Measurements from ENCODE around the gene KCNA10. TPM values are rescaled to one million over a fixed set of nuclear protein-coding genes. Genes with fewer than 3 reads are reported as not detected.

The KCNA10 gene
- total RNA-seq, 1 experiment from 2014 or later = not detected

DNA sequence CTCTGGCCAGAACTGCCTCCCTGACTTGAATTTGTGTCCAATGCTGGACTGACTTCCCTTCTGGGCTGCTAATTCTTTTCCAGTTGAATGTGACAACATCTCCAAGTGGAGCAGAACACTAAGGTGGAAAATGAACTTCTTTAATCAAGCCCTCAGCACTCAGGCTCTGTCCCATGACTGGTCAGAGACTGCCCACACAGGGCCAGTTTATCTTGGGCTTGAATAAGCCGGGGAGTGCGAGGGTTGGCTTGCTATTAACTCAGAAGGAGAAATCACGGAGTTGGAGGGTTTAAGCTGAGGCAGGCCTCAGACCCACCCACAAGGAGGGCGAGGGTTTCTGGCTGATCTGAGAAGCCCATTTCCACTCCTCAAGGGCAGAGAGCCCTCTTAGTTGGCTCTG lies 12.4 kb downstream of the KCNA10 start:
- Histone ChIP-seq H3K9me3 (ENCODE audit: control insufficient read depth in 1 of 2, insufficient read depth in 1 of 2, low read depth in 1 of 2, low read length in 2 of 2) (no peaks in the 10 kb centered on the region), H3K27ac (ENCODE audit: low read depth, low read length) (no peak overlapping the region), H3K4me1 (ENCODE audit: control insufficient read depth in 1 of 2, insufficient read depth in 2 of 2, low read length in 2 of 2) (peaks cover 0 to 6% of the 10 kb centered on the region in 2 experiments; a peak in 2 of 4 replicates), H4K20me1 (ENCODE audit: insufficient read depth) (no peaks in the 10 kb centered on the region), H3K9me2 (ENCODE audit: insufficient read depth) (no peaks in the 10 kb centered on the region), H3K79me2 (ENCODE audit: insufficient read depth, low read length) (no peaks in the 10 kb centered on the region), H3K4me3 (replicated peaks in 1 of 2; ENCODE audit: low read depth in 1 of 2, low read length in 2 of 2) (no peak overlapping the region), H3K36me3 (ENCODE audit: control insufficient read depth in 1 of 2, insufficient read depth in 2 of 2, low read length in 2 of 2) (no peaks in the 10 kb centered on the region), H3K27me3 (ENCODE audit: insufficient read depth, low read length) (no peaks in the 10 kb centered on the region), H3K4me2 (ENCODE audit: low read length) (no peak overlapping the region), H3K9ac (ENCODE audit: low read length) (no peak overlapping the region), H2AFZ (ENCODE audit: low read depth, low read length, poor library complexity, severe bottlenecking) (no peak overlapping the region)
- DNase-seq (ENCODE audit: low read depth, low spot score) = no peak
- POLR2A ChIA-PET = no interaction called here
- CTCF ChIA-PET = no interaction called here
- TF ChIP-seq, protein P1, sequence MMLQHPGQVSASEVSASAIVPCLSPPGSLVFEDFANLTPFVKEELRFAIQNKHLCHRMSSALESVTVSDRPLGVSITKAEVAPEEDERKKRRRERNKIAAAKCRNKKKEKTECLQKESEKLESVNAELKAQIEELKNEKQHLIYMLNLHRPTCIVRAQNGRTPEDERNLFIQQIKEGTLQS (IDR thresholded peaks at IDR 0.05) = no peak
- no peak for TF ChIP-seq SIN3A (IDR thresholded peaks at IDR 0.05; ENCODE audit: low read depth)
- no peak for TF ChIP-seq POLR2A (IDR thresholded peaks at IDR 0.05; ENCODE audit: borderline replicate concordance, extremely low read depth, insufficient read depth, insufficient read length)
- no peak for TF ChIP-seq ZFX (IDR thresholded peaks at IDR 0.05)
- RAD21 ChIA-PET (ENCODE audit: low non-redundant PET in 1 of 2, low total read pairs in 2 of 2, uncharacterized antibody in 2 of 2, unreplicated experiment in 2 of 2) = no interaction called here
- intact Hi-C loops (cut with micrococcal nuclease) = no loop called here
- no peak for ATAC-seq
- BruUV-seq (replicated peaks) = no TSS peak

DNA sequence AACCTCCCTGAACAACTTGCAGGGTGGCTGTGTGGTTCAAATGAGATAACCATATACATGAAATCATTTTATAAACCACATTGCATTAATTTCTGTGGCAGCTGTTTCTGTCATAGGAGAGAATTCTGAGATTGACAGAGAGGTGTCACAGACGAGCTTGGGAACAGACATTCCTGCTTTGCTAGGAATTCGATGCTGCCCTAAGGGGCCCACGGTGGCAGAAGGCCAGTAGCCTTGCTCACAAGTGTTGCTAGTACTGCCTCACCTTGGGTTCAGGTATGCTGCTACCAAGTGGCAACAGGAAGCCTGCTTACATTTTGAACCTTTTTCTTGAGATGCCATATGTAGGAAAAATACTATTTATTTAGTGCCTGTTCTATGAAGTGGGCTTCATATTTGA lies 13.4 kb downstream of the KCNA10 start:
- H3K9me2 ChIP-seq (ENCODE audit: insufficient read depth) = no peaks in the 10 kb centered on the region
- no peaks in the 10 kb centered on the region for H3K79me2 ChIP-seq (ENCODE audit: insufficient read depth, low read length)
- RAD21 ChIA-PET (ENCODE audit: low non-redundant PET in 1 of 2, low total read pairs in 2 of 2, uncharacterized antibody in 2 of 2, unreplicated experiment in 2 of 2) = no interaction called here
- no peaks in the 10 kb centered on the region for H3K9me3 ChIP-seq (ENCODE audit: control insufficient read depth in 1 of 2, insufficient read depth in 1 of 2, low read depth in 1 of 2, low read length in 2 of 2)
- no peaks in the 10 kb centered on the region for H3K36me3 ChIP-seq (ENCODE audit: control insufficient read depth in 1 of 2, insufficient read depth in 2 of 2, low read length in 2 of 2)
- H4K20me1 ChIP-seq (ENCODE audit: insufficient read depth) = no peaks in the 10 kb centered on the region
- CTCF ChIA-PET = no interaction called here
- POLR2A ChIA-PET = no interaction called here
- no peak overlapping the region for H2AFZ ChIP-seq (ENCODE audit: low read depth, low read length, poor library complexity, severe bottlenecking)
- BruUV-seq (replicated peaks) = no TSS peak
- ATAC-seq (no peak), DNase-seq (ENCODE audit: low read depth, low spot score) (no peak)
- H3K4me3 ChIP-seq (replicated peaks in 1 of 2; ENCODE audit: low read depth in 1 of 2, low read length in 2 of 2) = no peak overlapping the region
- no peaks in the 10 kb centered on the region for H3K27me3 ChIP-seq (ENCODE audit: insufficient read depth, low read length)
- TF ChIP-seq ZNF274 (IDR thresholded peaks at IDR 0.05; ENCODE audit: low read depth, low read length) (no peak), SRF (IDR thresholded peaks at IDR 0.05; ENCODE audit: low read depth) (no peak), JUND (IDR thresholded peaks at IDR 0.05) (no peak), FOSL1 (IDR thresholded peaks at IDR 0.05; ENCODE audit: low read depth) (no peak), YY1 (IDR thresholded peaks at IDR 0.05; ENCODE audit: extremely low read depth, insufficient replicate concordance, low read depth, low read length) (no peak), CEBPB (IDR thresholded peaks at IDR 0.05; ENCODE audit: low read depth) (no peak), EZH2phosphoT487 (IDR thresholded peaks at IDR 0.05; ENCODE audit: borderline replicate concordance) (no peak), MAX (IDR thresholded peaks at IDR 0.05) (no peak), TCF7L2 (IDR thresholded peaks at IDR 0.05; ENCODE audit: borderline replicate concordance, extremely low read depth, insufficient read depth, insufficient read length) (no peak), EGR1 (IDR thresholded peaks at IDR 0.05; ENCODE audit: low read depth) (no peak)
- TF ChIP-seq, protein P2, sequence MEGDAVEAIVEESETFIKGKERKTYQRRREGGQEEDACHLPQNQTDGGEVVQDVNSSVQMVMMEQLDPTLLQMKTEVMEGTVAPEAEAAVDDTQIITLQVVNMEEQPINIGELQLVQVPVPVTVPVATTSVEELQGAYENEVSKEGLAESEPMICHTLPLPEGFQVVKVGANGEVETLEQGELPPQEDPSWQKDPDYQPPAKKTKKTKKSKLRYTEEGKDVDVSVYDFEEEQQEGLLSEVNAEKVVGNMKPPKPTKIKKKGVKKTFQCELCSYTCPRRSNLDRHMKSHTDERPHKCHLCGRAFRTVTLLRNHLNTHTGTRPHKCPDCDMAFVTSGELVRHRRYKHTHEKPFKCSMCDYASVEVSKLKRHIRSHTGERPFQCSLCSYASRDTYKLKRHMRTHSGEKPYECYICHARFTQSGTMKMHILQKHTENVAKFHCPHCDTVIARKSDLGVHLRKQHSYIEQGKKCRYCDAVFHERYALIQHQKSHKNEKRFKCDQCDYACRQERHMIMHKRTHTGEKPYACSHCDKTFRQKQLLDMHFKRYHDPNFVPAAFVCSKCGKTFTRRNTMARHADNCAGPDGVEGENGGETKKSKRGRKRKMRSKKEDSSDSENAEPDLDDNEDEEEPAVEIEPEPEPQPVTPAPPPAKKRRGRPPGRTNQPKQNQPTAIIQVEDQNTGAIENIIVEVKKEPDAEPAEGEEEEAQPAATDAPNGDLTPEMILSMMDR (IDR thresholded peaks at IDR 0.05 in 2 of 3, conservative IDR thresholded peaks at IDR 0.05 in 1 of 3; ENCODE audit: borderline replicate concordance in 1 of 3, insufficient read depth in 1 of 3, low read depth in 2 of 3, low read length in 2 of 3) = no peak
- TF ChIP-seq, protein P3, sequence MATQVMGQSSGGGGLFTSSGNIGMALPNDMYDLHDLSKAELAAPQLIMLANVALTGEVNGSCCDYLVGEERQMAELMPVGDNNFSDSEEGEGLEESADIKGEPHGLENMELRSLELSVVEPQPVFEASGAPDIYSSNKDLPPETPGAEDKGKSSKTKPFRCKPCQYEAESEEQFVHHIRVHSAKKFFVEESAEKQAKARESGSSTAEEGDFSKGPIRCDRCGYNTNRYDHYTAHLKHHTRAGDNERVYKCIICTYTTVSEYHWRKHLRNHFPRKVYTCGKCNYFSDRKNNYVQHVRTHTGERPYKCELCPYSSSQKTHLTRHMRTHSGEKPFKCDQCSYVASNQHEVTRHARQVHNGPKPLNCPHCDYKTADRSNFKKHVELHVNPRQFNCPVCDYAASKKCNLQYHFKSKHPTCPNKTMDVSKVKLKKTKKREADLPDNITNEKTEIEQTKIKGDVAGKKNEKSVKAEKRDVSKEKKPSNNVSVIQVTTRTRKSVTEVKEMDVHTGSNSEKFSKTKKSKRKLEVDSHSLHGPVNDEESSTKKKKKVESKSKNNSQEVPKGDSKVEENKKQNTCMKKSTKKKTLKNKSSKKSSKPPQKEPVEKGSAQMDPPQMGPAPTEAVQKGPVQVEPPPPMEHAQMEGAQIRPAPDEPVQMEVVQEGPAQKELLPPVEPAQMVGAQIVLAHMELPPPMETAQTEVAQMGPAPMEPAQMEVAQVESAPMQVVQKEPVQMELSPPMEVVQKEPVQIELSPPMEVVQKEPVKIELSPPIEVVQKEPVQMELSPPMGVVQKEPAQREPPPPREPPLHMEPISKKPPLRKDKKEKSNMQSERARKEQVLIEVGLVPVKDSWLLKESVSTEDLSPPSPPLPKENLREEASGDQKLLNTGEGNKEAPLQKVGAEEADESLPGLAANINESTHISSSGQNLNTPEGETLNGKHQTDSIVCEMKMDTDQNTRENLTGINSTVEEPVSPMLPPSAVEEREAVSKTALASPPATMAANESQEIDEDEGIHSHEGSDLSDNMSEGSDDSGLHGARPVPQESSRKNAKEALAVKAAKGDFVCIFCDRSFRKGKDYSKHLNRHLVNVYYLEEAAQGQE (IDR thresholded peaks at IDR 0.05; ENCODE audit: low read depth) = no peak
- H3K4me1 ChIP-seq (ENCODE audit: control insufficient read depth in 1 of 2, insufficient read depth in 2 of 2, low read length in 2 of 2) = peaks cover 0 to 6% of the 10 kb centered on the region in 2 experiments; a peak in 2 of 4 replicates
- no peak overlapping the region for H3K27ac ChIP-seq (ENCODE audit: low read depth, low read length)
- no peak overlapping the region for H3K9ac ChIP-seq (ENCODE audit: low read length)
- H3K4me2 ChIP-seq (ENCODE audit: low read length) = no peak overlapping the region
- intact Hi-C loops (cut with micrococcal nuclease) = no loop called here
